HCT116 (cell line): ENCODE data around the gene UNK. TPM values are rescaled to one million over a fixed set of nuclear protein-coding genes. Genes with fewer than 3 reads are reported as not detected.

Source experiments
- ATAC-seq: fragments of 200-7000 bp; cut with Tn5 transposase; 2 replicates; pipeline ENCODE4 v1.9.1; 2020; ENCODE audit warnings: mild to moderate bottlenecking, moderate library complexity
- BruUV-seq: library from RNA; stranded (reverse); fragments of 400-500 nt; replicated peaks from 2 replicates; lab custom pipeline; 2021; lab: Mats Ljungman, UMichigan
- CTCF ChIA-PET: fragments of 300-600 bp; sonication (Branson Sonifier 250); formaldehyde crosslinking; loops from one replicate; lab custom pipeline; 2021; ENCODE audit warnings: antibody characterized with exemption; lab: Charles Lee
- POLR2A ChIA-PET: fragments of 300-600, 350-600 bp; sonication (Branson Sonifier 250); formaldehyde crosslinking; loops from one replicate; lab custom pipeline; 2021; ENCODE audit warnings: antibody characterized with exemption; lab: Charles Lee
- RAD21 ChIA-PET, 2 experiments: fragments of 300-600 bp; sonication (Branson Sonifier 250); formaldehyde crosslinking; loops; one replicate each; lab custom pipeline; 2023; ENCODE audit warnings: low total read pairs in 2 of 2; ENCODE audit not compliant: uncharacterized antibody in 2 of 2, unreplicated experiment in 2 of 2, low non-redundant PET in 1 of 2; lab: Charles Lee
- DNase-seq: peaks from one replicate; pipeline ENCODE4 v3.0.0-alpha.2; 2010; ENCODE audit warnings: low read depth, low spot score
- H2AFZ ChIP-seq: fragments of 200-600 bp; shearing (Covaris generic), sonication (generic); 2 replicates; pipeline ENCODE4 v1.6.1; 2017; ENCODE audit warnings: low read depth, mixed run types, mixed read lengths, antibody characterized with exemption, low read length; ENCODE audit not compliant: poor library complexity, severe bottlenecking
- H3K27ac ChIP-seq: 2 replicates; pipeline ENCODE4 v1.5.1; 2012; ENCODE audit warnings: low read depth, low read length
- H3K27me3 ChIP-seq: fragments of 200-600 bp; sonication (generic); 2 replicates; pipeline ENCODE4 v1.6.1; 2016; ENCODE audit warnings: mixed run types, low read length, mixed read lengths; ENCODE audit not compliant: insufficient read depth
- H3K36me3 ChIP-seq, 2 experiments: fragments of 200-500 bp in 1 of 2; fragments of 200-600 bp in 1 of 2; sonication (Bioruptor generic) in 1 of 2; sonication (generic) in 1 of 2; 2 replicates each; pipeline versions ENCODE4 v1.5.1 to v1.6.1; 2014 to 2016; ENCODE audit warnings: low read length in 2 of 2, inconsistent platforms in 1 of 2, mixed read lengths in 1 of 2, mixed run types in 1 of 2; ENCODE audit not compliant: insufficient read depth in 2 of 2, control insufficient read depth in 1 of 2
- H3K4me1 ChIP-seq, 2 experiments: fragments of 200-600 bp in 1 of 2; sonication (generic) in 1 of 2; 2 replicates each; pipeline versions ENCODE4 v1.5.1 to v1.6.1; 2012 to 2017; ENCODE audit warnings: low read length in 2 of 2, inconsistent platforms in 1 of 2, mild to moderate bottlenecking in 1 of 2, mixed read lengths in 1 of 2, mixed run types in 1 of 2, moderate library complexity in 1 of 2; ENCODE audit not compliant: insufficient read depth in 2 of 2, control insufficient read depth in 1 of 2
- H3K4me2 ChIP-seq: fragments of 200-600 bp; sonication (generic); 2 replicates; pipeline ENCODE4 v1.6.1; 2017; ENCODE audit warnings: mixed run types, low read length, mixed read lengths
- H3K4me3 ChIP-seq, 2 experiments: fragments of 200-600 bp in 1 of 2; sonication (generic) in 1 of 2; replicated peaks in 1 of 2; 2 replicates each; pipeline ENCODE4 v1.5.1; 2011 to 2016; ENCODE audit warnings: low read length in 2 of 2, control low read depth in 1 of 2, low read depth in 1 of 2, mild to moderate bottlenecking in 1 of 2, mixed read lengths in 1 of 2, mixed run types in 1 of 2
- H3K79me2 ChIP-seq: fragments of 200-600 bp; sonication (generic); 2 replicates; pipeline ENCODE4 v1.6.1; 2017; ENCODE audit warnings: mild to moderate bottlenecking, mixed run types, low read length, moderate library complexity, mixed read lengths; ENCODE audit not compliant: insufficient read depth
- H3K9ac ChIP-seq: fragments of 200-600 bp; sonication (generic); 2 replicates; pipeline ENCODE4 v1.6.1; 2016; ENCODE audit warnings: low read length, mixed read lengths
- H3K9me2 ChIP-seq: fragments of 200-600 bp; sonication (generic), shearing (Covaris generic); 2 replicates; pipeline ENCODE4 v1.6.1; 2017; ENCODE audit warnings: mixed run types, mild to moderate bottlenecking, moderate library complexity; ENCODE audit not compliant: insufficient read depth
- H3K9me3 ChIP-seq, 2 experiments: fragments of 200-500 bp in 1 of 2; fragments of 200-600 bp in 1 of 2; sonication (Bioruptor generic) in 1 of 2; sonication (generic) in 1 of 2; 2 replicates each; pipeline ENCODE4 v1.6.1; 2014 to 2017; ENCODE audit warnings: low read length in 2 of 2, mixed read lengths in 2 of 2, inconsistent platforms in 1 of 2, low read depth in 1 of 2, mild to moderate bottlenecking in 1 of 2, mixed run types in 1 of 2, moderate library complexity in 1 of 2; ENCODE audit not compliant: control insufficient read depth in 1 of 2, insufficient read depth in 1 of 2
- H4K20me1 ChIP-seq: fragments of 200-600 bp; sonication (generic), shearing (Covaris generic); 2 replicates; pipeline ENCODE4 v1.6.1; 2017; ENCODE audit warnings: mixed run types, mild to moderate bottlenecking, moderate library complexity; ENCODE audit not compliant: insufficient read depth
- CEBPB ChIP-seq: IDR thresholded peaks from 2 replicates; pipeline ENCODE4 v1.6.1; 2012; ENCODE audit warnings: low read depth
- CTCF ChIP-seq, 3 experiments: fragments of 200-600 bp in 1 of 3; sonication (generic) in 1 of 3; IDR thresholded peaks in 2 of 3; conservative IDR thresholded peaks in 1 of 3; 2 replicates each; pipeline ENCODE4 v1.5.1; 2012 to 2017; ENCODE audit warnings: low read depth in 2 of 3, low read length in 2 of 3, antibody characterized with exemption in 1 of 3, borderline replicate concordance in 1 of 3, control low read depth in 1 of 3, mild to moderate bottlenecking in 1 of 3, mixed read lengths in 1 of 3, mixed run types in 1 of 3, moderate library complexity in 1 of 3; ENCODE audit not compliant: insufficient read depth in 1 of 3
- EZH2phosphoT487 ChIP-seq: fragments of 200-600 bp; IDR thresholded peaks from 2 replicates; pipeline ENCODE4 v1.6.1; 2018; ENCODE audit warnings: antibody characterized with exemption, borderline replicate concordance
- FOSL1 ChIP-seq: IDR thresholded peaks from 2 replicates; pipeline ENCODE4 v1.6.1; 2012; ENCODE audit warnings: low read depth
- JUND ChIP-seq: IDR thresholded peaks from 2 replicates; pipeline ENCODE4 v1.6.1; 2012
- RAD21 ChIP-seq: IDR thresholded peaks from 2 replicates; pipeline ENCODE4 v1.6.1; 2012; ENCODE audit warnings: low read depth, mild to moderate bottlenecking
- SP1 ChIP-seq: IDR thresholded peaks from 2 replicates; pipeline ENCODE4 v1.6.1; 2012; ENCODE audit warnings: low read depth
- SRF ChIP-seq: IDR thresholded peaks from 2 replicates; pipeline ENCODE4 v1.6.1; 2012; ENCODE audit warnings: low read depth
- TCF7L2 ChIP-seq: IDR thresholded peaks from 2 replicates; pipeline ENCODE4 v1.7.0; 2011; ENCODE audit warnings: borderline replicate concordance, inconsistent platforms; ENCODE audit not compliant: insufficient read depth, insufficient read length; ENCODE audit errors: extremely low read depth
- ZBTB33 ChIP-seq: IDR thresholded peaks from 2 replicates; pipeline ENCODE4 v1.6.1; 2011; ENCODE audit warnings: mild to moderate bottlenecking, low read length, moderate library complexity; ENCODE audit not compliant: insufficient replicate concordance; ENCODE audit errors: extremely low read depth
- ZFX ChIP-seq: fragments of 450-650 bp; IDR thresholded peaks from 2 replicates; pipeline ENCODE4 v1.6.1; 2017
- ZNF274 ChIP-seq: fragments of 200-500 bp; sonication (Bioruptor generic); IDR thresholded peaks from 2 replicates; pipeline ENCODE4 v1.6.1; 2014; ENCODE audit warnings: mild to moderate bottlenecking, low read depth, low read length, inconsistent platforms
- intact Hi-C: fragments of 100-400 bp; cut with micrococcal nuclease; formaldehyde crosslinking; loops from 2 replicates; pipeline ENCODE4 v1.10.0; 2022
- total RNA-seq: library from RNA; stranded (reverse); gene quantifications from one replicate; pipeline ENCODE4 v1.2.1, GENCODE V29; 2021; ENCODE audit not compliant: unreplicated experiment

The UNK gene
- total RNA-seq, 1 experiment from 2014 or later = 40.6 TPM

GRCh38 chr17:75828741-75829140 is 44.1 kb downstream of the UNK start:
- Histone ChIP-seq H3K4me1 (peaks cover 6 to 12% of the 10 kb centered on the region in 2 experiments; a peak in 2 of 4 replicates), H3K9me2 (no peaks in the 10 kb centered on the region), H3K9me3 (no peaks in the 10 kb centered on the region), H3K9ac (no peak overlapping the region), H2AFZ (no peak overlapping the region), H3K27me3 (no peaks in the 10 kb centered on the region), H3K27ac (no peak overlapping the region; the same call in 1 of the 2 replicates), H4K20me1 (no peaks in the 10 kb centered on the region), H3K79me2 (no peaks in the 10 kb centered on the region), H3K4me2 (no peak overlapping the region), H3K4me3 (no peak overlapping the region), H3K36me3 (peaks cover 1 to 13% of the 10 kb centered on the region in 2 experiments; a peak in 2 of 4 replicates)
- no TSS peak for BruUV-seq
- ATAC-seq (no peak), DNase-seq (no peak)
- RAD21 ChIA-PET = no interaction called here
- CTCF ChIA-PET = interaction anchor here (0.8 to 2.6 kb wide), 3 partner anchors 17 to 49 kb away, joined by 3 to 15 read pairs (median 3); partner anchors contain the start of gene TRIM47
- POLR2A ChIA-PET = interaction anchor here (0.9 kb wide), 1 partner anchor 49 kb away, joined by 4 read pairs; a partner anchor contains a TSS
- intact Hi-C loops = no loop called here
- TF ChIP-seq SP1 (no peak), CTCF (IDR thresholded peaks at IDR 0.05 in 2 of 3, conservative IDR thresholded peaks at IDR 0.05 in 1 of 3; ENCODE audit: borderline replicate concordance in 1 of 3, insufficient read depth in 1 of 3, low read depth in 2 of 3, low read length in 2 of 3) (no peak), EZH2phosphoT487 (no peak), CEBPB (no peak), SRF (no peak)

GRCh38 chr17:75829747-75830146 is 45.1 kb downstream of the UNK start:
- ChIA-PET POLR2A (interaction anchor here (0.7 to 1.2 kb wide), 3 partner anchors 10 to 190 kb away, joined by 3 to 7 read pairs (median 5); no protein-coding TSS in a partner anchor), CTCF (interaction anchor here (0.8 to 2.6 kb wide), 13 partner anchors 9 to 197 kb away, joined by 3 to 15 read pairs (median 3); partner anchors contain the start of genes GALK1, SMIM5 and TRIM47), RAD21 (interaction anchor here in 1 of 2 experiments (0.6 kb wide), 1 partner anchor 418 kb away, joined by 4 read pairs; no protein-coding TSS in a partner anchor)
- no peak overlapping the region for H3K27ac ChIP-seq
- no peaks in the 10 kb centered on the region for H3K27me3 ChIP-seq
- no TSS peak for BruUV-seq
- H3K79me2 ChIP-seq = no peaks in the 10 kb centered on the region
- no peak overlapping the region for H3K9ac ChIP-seq
- H3K9me3 ChIP-seq = no peaks in the 10 kb centered on the region
- peaks cover 0 to 3% of the 10 kb centered on the region in 2 experiments; a peak in 1 of 4 replicates for H3K36me3 ChIP-seq
- H2AFZ ChIP-seq = no peak overlapping the region
- no peaks in the 10 kb centered on the region for H3K9me2 ChIP-seq
- DNase-seq (no peak), ATAC-seq (no peak)
- peaks cover 6 to 12% of the 10 kb centered on the region in 2 experiments; a peak in 2 of 4 replicates for H3K4me1 ChIP-seq
- intact Hi-C loops = no loop called here
- H3K4me2 ChIP-seq = no peak overlapping the region
- H3K4me3 ChIP-seq = no peak overlapping the region
- no peaks in the 10 kb centered on the region for H4K20me1 ChIP-seq
- TF ChIP-seq EZH2phosphoT487 = no peak
- no peak for TF ChIP-seq ZFX
- no peak for TF ChIP-seq FOSL1
- TF ChIP-seq JUND = no peak
- TF ChIP-seq ZNF274 = no peak
- no peak for TF ChIP-seq CTCF (IDR thresholded peaks at IDR 0.05 in 2 of 3, conservative IDR thresholded peaks at IDR 0.05 in 1 of 3; ENCODE audit: borderline replicate concordance in 1 of 3, insufficient read depth in 1 of 3, low read depth in 2 of 3, low read length in 2 of 3)
- TF ChIP-seq ZBTB33 = no peak
- no peak for TF ChIP-seq CEBPB
- no peak for TF ChIP-seq TCF7L2
- no peak for TF ChIP-seq RAD21
